ENCODE results near the gene CCR7. TPM values are rescaled to one million over a fixed set of nuclear protein-coding genes. Genes with fewer than 3 reads are reported as not detected.
A peak's percentile ranks its signal among the peaks of the same experiment; 100 is the strongest.

CCR7 gene
- total and polyA plus RNA-seq, 2 of the 13 experiments (the other 11 are each of a cell fraction or from before 2014, with no cell fraction given) = 0.04 to 0.53 TPM

- TF ChIP-seq ATF4 (CRISPR knock-in tag; IDR thresholded peaks at IDR 0.05) (peak in 1 of 2 experiments; percentile 57; a peak in 1 of 4 replicates), ZNF687 (CRISPR knock-in tag; IDR thresholded peaks at IDR 0.05) (peak; percentile 91), HDAC1 (CRISPR knock-in tag; IDR thresholded peaks at IDR 0.05) (0 out of 2 replicates have a peak, but pooled peaks have one; percentile 44), PRDM15 (CRISPR knock-in tag; IDR thresholded peaks at IDR 0.05) (no peak), RERE (CRISPR knock-in tag; IDR thresholded peaks at IDR 0.05; ENCODE audit: low read depth) (no peak), ARNT2 (CRISPR knock-in tag; IDR thresholded peaks at IDR 0.05; ENCODE audit: low read depth) (no peak), TRIM22 (IDR thresholded peaks at IDR 0.05) (no peak), MTA1 (CRISPR knock-in tag; IDR thresholded peaks at IDR 0.05; ENCODE audit: borderline replicate concordance) (no peak), HNF4A (CRISPR knock-in tag; IDR thresholded peaks at IDR 0.05) (no peak), DNMT1 (CRISPR knock-in tag; IDR thresholded peaks at IDR 0.05) (no peak), RBM22 (optimal IDR thresholded peaks at IDR 0.05; ENCODE audit: low read length) (no peak), ZFP62 (CRISPR knock-in tag; IDR thresholded peaks at IDR 0.05) (no peak)
Observed at GRCh38 chr17:40542558-40543411, 22.5 kb downstream of the CCR7 start (continued).
